GM21723 (cell line): ENCODE data around the gene TREM1.
"Not testable (repeated sequence)": the region's sequence is repeated elsewhere in the genome, so short reads cannot be mapped to it uniquely, and the experiment has no call there.

Source experiments
- ATAC-seq: cut with Tn5 transposase; IDR thresholded peaks from one replicate; pipeline ENCODE4 v1.9.1; 2021; ENCODE audit warnings: mild to moderate bottlenecking, moderate library complexity; ENCODE audit not compliant: unreplicated experiment

Gene TREM1

GRCh38 chr6:41266541-41266940 lies 19.9 kb downstream of the TREM1 start:
- ATAC-seq, result no peak

- no peak for ATAC-seq
Observed at GRCh38 chr6:41263267-41263666, 23.2 kb downstream of the TREM1 start.

GRCh38 chr6:41262401-41262800 lies 24.1 kb downstream of the TREM1 start:
- no peak for ATAC-seq

- no peak for ATAC-seq
Observed at GRCh38 chr6:41258196-41258493, 28.3 kb downstream of the TREM1 start.

GRCh38 chr6:41257369-41258195 lies 28.9 kb downstream of the TREM1 start:
- no peak for ATAC-seq

GRCh38 chr6:41256383-41256782 lies 30.1 kb downstream of the TREM1 start:
- peak; percentile 84 for ATAC-seq

GRCh38 chr6:41255638-41256246 lies 30.7 kb downstream of the TREM1 start:
- peak; percentile 41 for ATAC-seq

GRCh38 chr6:41255110-41255509 lies 31.4 kb downstream of the TREM1 start:
- ATAC-seq, result no peak

GRCh38 chr6:41252401-41253169 lies 33.9 kb downstream of the TREM1 start:
- no peak for ATAC-seq

- ATAC-seq, result no peak
Observed at GRCh38 chr6:41247882-41248705, 38.4 kb downstream of the TREM1 start.

- ATAC-seq, result no peak
Observed at GRCh38 chr6:41247288-41247865, 39.1 kb downstream of the TREM1 start.

GRCh38 chr6:41246529-41246928 lies 40.0 kb downstream of the TREM1 start:
- not testable (repeated sequence) for ATAC-seq

GRCh38 chr6:41239467-41240159 lies 46.9 kb downstream of the TREM1 start:
- ATAC-seq, result no peak

GRCh38 chr6:41237128-41237527 lies 49.4 kb downstream of the TREM1 start:
- ATAC-seq, result no peak

- ATAC-seq, result no peak
Observed at GRCh38 chr6:41236276-41236675, 50.2 kb downstream of the TREM1 start.

GRCh38 chr6:41232667-41233066 lies 53.8 kb downstream of the TREM1 start:
- ATAC-seq, result no peak

- no peak for ATAC-seq
Observed at GRCh38 chr6:41231246-41231645, 55.2 kb downstream of the TREM1 start.

GRCh38 chr6:41229721-41230120 lies 56.8 kb downstream of the TREM1 start:
- ATAC-seq, result no peak

GRCh38 chr6:41228616-41229015 lies 57.9 kb downstream of the TREM1 start:
- no peak for ATAC-seq

- ATAC-seq, result no peak
Observed at GRCh38 chr6:41228096-41228495, 58.4 kb downstream of the TREM1 start, which contains the start of gene TREML4. Gene TREML4 (plus strand): TSS chr6:41228349. CDS start chr6:41228428, 79 bp downstream.
